Endothelial cell of umbilical vein (primary cell): ENCODE results near the gene CTTNBP2NL. TPM values are rescaled to one million over a fixed set of nuclear protein-coding genes. Genes with fewer than 3 reads are reported as not detected.

Experiments
- Bru-seq: library from RNA; stranded (reverse); fragments of 400-500 nt; gene quantifications from one replicate; lab custom pipeline; 2021; lab: Mats Ljungman, UMichigan
- BruChase-seq, 2 experiments: library from RNA; stranded (reverse); fragments of 400-500 nt; gene quantifications; one replicate each; lab custom pipeline; 2021; lab: Mats Ljungman, UMichigan
- BruUV-seq: library from RNA; stranded (reverse); fragments of 400-500 nt; replicated peaks from 2 replicates; lab custom pipeline; 2021; lab: Mats Ljungman, UMichigan
- CTCF ChIA-PET: fragments of 300-600, 350-600 bp; sonication (Branson Sonifier 250); formaldehyde crosslinking; loops from one replicate; lab custom pipeline; 2021; ENCODE audit warnings: antibody characterized with exemption, inconsistent platforms; lab: Charles Lee
- POLR2A ChIA-PET: fragments of 300-600, 350-600 bp; sonication (Branson Sonifier 250); formaldehyde crosslinking; loops from one replicate; lab custom pipeline; 2021; ENCODE audit warnings: antibody characterized with exemption, inconsistent platforms; lab: Charles Lee
- DNase-seq: peaks from one replicate; pipeline ENCODE4 v3.0.0-alpha.2; 2011; ENCODE audit warnings: low read depth, low spot score
- FAIRE-seq: peaks from 2 replicates; lab custom pipeline; 2011; peaks lifted over from hg19 to GRCh38; lab: Jason Lieb, UNC
- H2AFZ ChIP-seq: 2 replicates; pipeline ENCODE4 v1.6.0; 2012; ENCODE audit warnings: low read depth, low read length, control low read depth, inconsistent platforms
- H3K27ac ChIP-seq: 2 replicates; pipeline ENCODE4 v1.5.1; 2011; ENCODE audit warnings: low read depth, mild to moderate bottlenecking, control low read depth, low read length, moderate library complexity; ENCODE audit not compliant: insufficient read depth
- H3K27me3 ChIP-seq, 2 experiments: 2 replicates each; pipeline versions ENCODE4 v1.6.0 to v1.6.1; 2011; ENCODE audit warnings: low read length in 2 of 2, mixed read lengths in 1 of 2; ENCODE audit not compliant: control insufficient read depth in 2 of 2, insufficient read depth in 2 of 2
- H3K36me3 ChIP-seq, 2 experiments: 2 replicates in 1 of 2; 3 replicates in 1 of 2; pipeline ENCODE4 v1.5.1; 2011; ENCODE audit warnings: low read length in 2 of 2, mild to moderate bottlenecking in 1 of 2, moderate library complexity in 1 of 2; ENCODE audit not compliant: control insufficient read depth in 2 of 2, insufficient read depth in 2 of 2; ENCODE audit errors: extremely low read depth in 1 of 2
- H3K4me1 ChIP-seq: 3 replicates; pipeline ENCODE4 v1.5.1; 2011; ENCODE audit warnings: mild to moderate bottlenecking, low read length; ENCODE audit not compliant: control insufficient read depth, insufficient read depth; ENCODE audit errors: extremely low read depth
- H3K4me2 ChIP-seq: 2 replicates; pipeline ENCODE4 v1.6.1; 2011; ENCODE audit warnings: low read length, control low read depth, mixed read lengths; ENCODE audit not compliant: insufficient read depth
- H3K4me3 ChIP-seq, 3 experiments: fragments of 200-600 bp in 1 of 3; sonication (generic), shearing (Covaris generic) in 1 of 3; replicated peaks in 1 of 3; 2 replicates each; pipeline ENCODE4 v1.5.1; 2011 to 2016; ENCODE audit warnings: control low read depth in 3 of 3, low read length in 3 of 3, mild to moderate bottlenecking in 2 of 3, inconsistent platforms in 1 of 3, low read depth in 1 of 3, moderate library complexity in 1 of 3; ENCODE audit not compliant: insufficient read depth in 1 of 3
- H3K79me2 ChIP-seq: 2 replicates; pipeline ENCODE4 v1.6.0; 2012; ENCODE audit warnings: low read length, inconsistent platforms; ENCODE audit not compliant: control insufficient read depth, insufficient read depth
- H3K9ac ChIP-seq: replicated peaks from 2 replicates; pipeline ENCODE3; 2011; ENCODE audit warnings: low read length, control low read depth; ENCODE audit not compliant: insufficient read depth; ENCODE audit errors: extremely low read depth
- H3K9me1 ChIP-seq: replicated peaks from 3 replicates; pipeline ENCODE4 v1.6.0; 2011; ENCODE audit warnings: mild to moderate bottlenecking, low read length; ENCODE audit not compliant: control insufficient read depth, insufficient read depth; ENCODE audit errors: extremely low read depth
- H3K9me3 ChIP-seq: replicated peaks from 2 replicates; pipeline ENCODE4 v1.5.1; 2012; ENCODE audit warnings: low read length, inconsistent platforms; ENCODE audit not compliant: control insufficient read depth, insufficient read depth
- H4K20me1 ChIP-seq: replicated peaks from 2 replicates; pipeline ENCODE3; 2011; ENCODE audit warnings: mild to moderate bottlenecking, low read length; ENCODE audit not compliant: control insufficient read depth, insufficient read depth; ENCODE audit errors: extremely low read depth
- EZH2 ChIP-seq: IDR thresholded peaks from 2 replicates; pipeline ENCODE4 v1.6.1; 2012; ENCODE audit warnings: borderline replicate concordance, low read depth, mild to moderate bottlenecking, moderate library complexity, low read length, inconsistent platforms; ENCODE audit not compliant: severe bottlenecking
- FOS ChIP-seq: IDR thresholded peaks from 2 replicates; pipeline ENCODE4 v1.6.1; 2011; ENCODE audit warnings: mild to moderate bottlenecking, low read length, moderate library complexity, borderline replicate concordance; ENCODE audit not compliant: insufficient read depth
- GATA2 ChIP-seq: IDR thresholded peaks from 2 replicates; pipeline ENCODE4 v1.7.0; 2011; ENCODE audit warnings: low read depth, mild to moderate bottlenecking, moderate library complexity, mixed read lengths, low read length; ENCODE audit not compliant: insufficient read length, insufficient read depth
- JUN ChIP-seq: IDR thresholded peaks from 2 replicates; pipeline ENCODE4 v1.6.1; 2011; ENCODE audit warnings: borderline replicate concordance, low read depth; ENCODE audit not compliant: insufficient read length, insufficient read depth
- MYC ChIP-seq: IDR thresholded peaks from one replicate; pipeline ENCODE4 v1.6.1; 2011; ENCODE audit warnings: mild to moderate bottlenecking, low read depth, low read length
- POLR2A ChIP-seq: IDR thresholded peaks from 2 replicates; pipeline ENCODE4 v1.6.1; 2012; ENCODE audit warnings: low read depth, mild to moderate bottlenecking, control low read depth, low read length
- POLR2AphosphoS5 ChIP-seq: IDR thresholded peaks from 2 replicates; pipeline ENCODE4 v1.6.1; 2012; ENCODE audit warnings: low read depth, mild to moderate bottlenecking, control low read depth, low read length, moderate library complexity; ENCODE audit not compliant: insufficient read depth
- dilution Hi-C: fragments of 300-500 bp; cut with MboI; formaldehyde crosslinking; loops from one replicate; pipeline ENCODE4 v1.15.0; 2019; ENCODE audit warnings: low sequenced_read_pairs; ENCODE audit not compliant: extremely low pct_ligation_motif_present
- intact Hi-C: fragments of 100-400 bp; cut with micrococcal nuclease; formaldehyde crosslinking; loops from one replicate; pipeline ENCODE4 v1.10.0; 2022
- long read RNA-seq: library from polyadenylated mRNA; stranded (forward); transcript quantifications from one replicate; pipeline ENCODE4 v2.0.0, GENCODE V29; 2021
- polyA minus RNA-seq, 3 experiments: library from RNA; depleted of rRNA, polyadenylated mRNA; stranded (reverse); fragments of >200 nt; gene quantifications; 1 replicate in 1 of 3; 2 replicates in 2 of 3; pipeline ENCODE4 v1.2.3, GENCODE V29; 2011
- polyA plus RNA-seq, 4 experiments: library from polyadenylated mRNA; depleted of rRNA in 3 of 4; stranded (reverse) in 3 of 4; unstranded in 1 of 4; fragments of >200 nt; gene quantifications; 2 replicates each; pipeline versions ENCODE4 v1.2.1 to v1.2.3, GENCODE V29; 2011 to 2012; ENCODE audit warnings: missing spikeins in 1 of 4
- total RNA-seq: library from RNA; stranded (reverse); gene quantifications from 2 replicates; pipeline ENCODE4 v1.2.3, GENCODE V29; 2021
- TF ChIP-seq, protein P1 (sequence below): IDR thresholded peaks from 2 replicates; pipeline ENCODE4 v1.6.1; 2011; ENCODE audit not compliant: insufficient read depth, insufficient read length
- TF ChIP-seq, protein P2 (sequence below), 2 donors: IDR thresholded peaks; 1 replicate in 1 of 2; 2 replicates in 1 of 2; pipeline ENCODE4 v1.5.1; 2011; ENCODE audit warnings: low read length in 2 of 2, mild to moderate bottlenecking in 2 of 2, moderate library complexity in 2 of 2, control low read depth in 1 of 2, inconsistent platforms in 1 of 2, low read depth in 1 of 2; ENCODE audit not compliant: insufficient read depth in 1 of 2; ENCODE audit errors: extremely low read depth in 1 of 2

Gene CTTNBP2NL, protein sequence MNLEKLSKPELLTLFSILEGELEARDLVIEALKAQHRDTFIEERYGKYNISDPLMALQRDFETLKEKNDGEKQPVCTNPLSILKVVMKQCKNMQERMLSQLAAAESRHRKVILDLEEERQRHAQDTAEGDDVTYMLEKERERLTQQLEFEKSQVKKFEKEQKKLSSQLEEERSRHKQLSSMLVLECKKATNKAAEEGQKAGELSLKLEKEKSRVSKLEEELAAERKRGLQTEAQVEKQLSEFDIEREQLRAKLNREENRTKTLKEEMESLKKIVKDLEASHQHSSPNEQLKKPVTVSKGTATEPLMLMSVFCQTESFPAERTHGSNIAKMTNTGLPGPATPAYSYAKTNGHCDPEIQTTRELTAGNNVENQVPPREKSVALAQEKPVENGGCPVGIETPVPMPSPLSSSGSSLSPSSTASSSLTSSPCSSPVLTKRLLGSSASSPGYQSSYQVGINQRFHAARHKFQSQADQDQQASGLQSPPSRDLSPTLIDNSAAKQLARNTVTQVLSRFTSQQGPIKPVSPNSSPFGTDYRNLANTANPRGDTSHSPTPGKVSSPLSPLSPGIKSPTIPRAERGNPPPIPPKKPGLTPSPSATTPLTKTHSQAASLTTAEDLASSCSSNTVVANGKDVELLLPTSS
- 94.4 and 96.4 TPM in 2 replicates for total RNA-seq
- 20.4 and 21.5 TPM in 2 replicates for polyA plus RNA-seq
- 15.9 and 18.5 TPM in 2 replicates for polyA plus RNA-seq (2011; cell fraction: cytosol; rRNA removed)
- 34.4 and 39.8 TPM in 2 replicates for polyA plus RNA-seq (2011; cell fraction: nucleus; rRNA removed)
- 35.1 and 46.6 TPM in 2 replicates for polyA plus RNA-seq (2012)
- 71.0 and 82.9 TPM in 2 replicates for polyA minus RNA-seq
- polyA minus RNA-seq (2011; cell fraction: cytosol; rRNA and poly(A)+ RNA removed), result 5.3 TPM
- polyA minus RNA-seq (2011; cell fraction: nucleus; rRNA and poly(A)+ RNA removed), result 75.0 and 91.5 TPM in 2 replicates
- percentile 97 among the genes with signal in this experiment for Bru-seq, nascent RNA
- BruChase-seq, experiment 1, labeled RNA remaining after a 6-hour chase, result percentile 87 among the genes with signal in this experiment
- percentile 94 among the genes with signal in this experiment for BruChase-seq, experiment 2, labeled RNA remaining after a 2-hour chase
- long read RNA-seq, full-length matches to known transcripts, result 46 of 99 reads
- long read RNA-seq, partial matches to known transcripts, result 23 of 99 reads
- long read RNA-seq, other reads (novel, unspliced or antisense), result 30 of 99 reads

DNA sequence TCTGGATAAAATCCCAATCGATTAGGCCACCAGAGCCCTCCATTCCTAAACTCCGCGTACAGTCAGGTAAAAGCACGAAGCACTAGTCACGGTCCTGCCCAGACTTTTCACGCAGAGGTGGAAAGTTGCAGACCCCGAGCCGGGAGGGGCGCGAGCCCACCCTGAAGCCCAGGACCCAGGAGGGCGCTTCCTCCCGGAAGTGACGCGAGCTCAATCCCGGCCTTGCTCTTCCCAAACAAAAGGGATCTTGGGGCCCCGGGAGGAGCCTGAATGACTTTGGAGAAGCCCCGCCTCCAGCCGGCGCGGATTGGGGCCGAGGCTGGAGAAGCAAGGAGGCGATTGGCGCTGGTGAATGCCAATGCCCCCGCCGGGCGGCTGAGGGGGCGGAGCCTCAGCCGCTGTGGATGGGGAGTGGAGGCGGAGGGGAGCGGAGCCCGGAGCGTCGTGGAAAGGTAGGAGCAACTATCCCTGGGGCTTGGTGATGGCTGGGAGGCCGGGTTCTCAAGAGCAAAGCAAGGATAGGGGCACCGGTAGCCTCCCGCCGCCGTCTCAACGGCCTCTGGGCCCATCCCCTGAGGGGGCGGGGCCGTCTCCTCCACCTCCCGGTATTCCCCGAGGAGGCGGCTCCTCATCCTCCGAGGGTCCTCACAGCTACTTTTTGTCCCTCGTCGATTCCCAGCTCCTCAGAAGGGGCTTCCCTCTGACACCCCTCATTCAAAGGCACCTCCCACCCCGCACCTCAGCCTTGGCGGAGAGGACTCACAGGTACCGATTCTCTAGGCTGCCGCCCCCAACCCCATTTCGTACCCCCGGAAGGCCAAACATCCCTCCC, at the start of gene CTTNBP2NL:
TSS of gene CTTNBP2NL (plus strand) at position 394 of the 832 bp plus-strand sequence. CDS start 19,952 bp downstream, outside the sequence.
- TF ChIP-seq POLR2AphosphoS5, result peak; percentile 60
- TF ChIP-seq JUN, result no peak
- TF ChIP-seq POLR2A, result peak; percentile 91
- TF ChIP-seq EZH2, result no peak
- TF ChIP-seq, protein P1, sequence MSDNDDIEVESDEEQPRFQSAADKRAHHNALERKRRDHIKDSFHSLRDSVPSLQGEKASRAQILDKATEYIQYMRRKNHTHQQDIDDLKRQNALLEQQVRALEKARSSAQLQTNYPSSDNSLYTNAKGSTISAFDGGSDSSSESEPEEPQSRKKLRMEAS, result no peak
- TF ChIP-seq FOS, result no peak
- TF ChIP-seq GATA2, result no peak
- no peak for TF ChIP-seq MYC
- TF ChIP-seq, protein P2, sequence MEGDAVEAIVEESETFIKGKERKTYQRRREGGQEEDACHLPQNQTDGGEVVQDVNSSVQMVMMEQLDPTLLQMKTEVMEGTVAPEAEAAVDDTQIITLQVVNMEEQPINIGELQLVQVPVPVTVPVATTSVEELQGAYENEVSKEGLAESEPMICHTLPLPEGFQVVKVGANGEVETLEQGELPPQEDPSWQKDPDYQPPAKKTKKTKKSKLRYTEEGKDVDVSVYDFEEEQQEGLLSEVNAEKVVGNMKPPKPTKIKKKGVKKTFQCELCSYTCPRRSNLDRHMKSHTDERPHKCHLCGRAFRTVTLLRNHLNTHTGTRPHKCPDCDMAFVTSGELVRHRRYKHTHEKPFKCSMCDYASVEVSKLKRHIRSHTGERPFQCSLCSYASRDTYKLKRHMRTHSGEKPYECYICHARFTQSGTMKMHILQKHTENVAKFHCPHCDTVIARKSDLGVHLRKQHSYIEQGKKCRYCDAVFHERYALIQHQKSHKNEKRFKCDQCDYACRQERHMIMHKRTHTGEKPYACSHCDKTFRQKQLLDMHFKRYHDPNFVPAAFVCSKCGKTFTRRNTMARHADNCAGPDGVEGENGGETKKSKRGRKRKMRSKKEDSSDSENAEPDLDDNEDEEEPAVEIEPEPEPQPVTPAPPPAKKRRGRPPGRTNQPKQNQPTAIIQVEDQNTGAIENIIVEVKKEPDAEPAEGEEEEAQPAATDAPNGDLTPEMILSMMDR (IDR thresholded peaks at IDR 0.05; ENCODE audit: extremely low read depth in 1 of 2, insufficient read depth in 1 of 2, low read depth in 1 of 2, low read length in 2 of 2), result no peak
- Histone ChIP-seq H3K4me2 (peak within 1 kb of the TSS; percentile 93), H4K20me1 (no peaks in the 10 kb centered on the region), H3K27me3 (no peaks in the 10 kb centered on the region), H3K4me3 (peak within 1 kb of the TSS; percentile 86 to 94 (median 91)), H3K9me3 (no peaks in the 10 kb centered on the region), H3K36me3 (no peaks in the 10 kb centered on the region), H3K9me1 (no peaks in the 10 kb centered on the region), H3K4me1 (peaks cover 64% of the 10 kb centered on the region), H2AFZ (peak within 1 kb of the TSS; percentile 43), H3K27ac (peak within 1 kb of the TSS; percentile 97), H3K9ac (peak within 1 kb of the TSS; percentile 96), H3K79me2 (peaks cover 78% of the 10 kb centered on the region)
- dilution Hi-C loops (no loop called here), intact Hi-C loops (loop anchor here (2.0 kb wide), 1 partner anchor 43 kb away; no protein-coding TSS in a partner anchor)
- peak; percentile 95 for DNase-seq
- no TSS peak for BruUV-seq
- FAIRE-seq, result peak; percentile 64
- POLR2A ChIA-PET, result interaction anchor here (0.7 to 1.3 kb wide), 4 partner anchors 33 to 279 kb away, joined by 3 to 4 read pairs (median 3); partner anchors contain the start of gene MOV10
- CTCF ChIA-PET, result interaction anchor here (1.0 to 3.7 kb wide), 8 partner anchors 26 to 278 kb away, joined by 3 to 22 read pairs (median 8); partner anchors contain the start of gene MOV10
